Stimulated activated CD8-positive, alpha-beta memory T cell treated with anti-CD3 and anti-CD28 coated beads, Interleukin-12 subunit alpha, Interleukin-12 subunit beta, amount 100 ng/mL, for 24 hours (primary cell): ENCODE measurements around the gene SDSL.

ENCODE experiments used
- DNase-seq: peaks from one replicate; pipeline ENCODE4 v3.0.0-alpha.2; 2020; ENCODE audit errors: extremely low read depth

The SDSL gene

DNA sequence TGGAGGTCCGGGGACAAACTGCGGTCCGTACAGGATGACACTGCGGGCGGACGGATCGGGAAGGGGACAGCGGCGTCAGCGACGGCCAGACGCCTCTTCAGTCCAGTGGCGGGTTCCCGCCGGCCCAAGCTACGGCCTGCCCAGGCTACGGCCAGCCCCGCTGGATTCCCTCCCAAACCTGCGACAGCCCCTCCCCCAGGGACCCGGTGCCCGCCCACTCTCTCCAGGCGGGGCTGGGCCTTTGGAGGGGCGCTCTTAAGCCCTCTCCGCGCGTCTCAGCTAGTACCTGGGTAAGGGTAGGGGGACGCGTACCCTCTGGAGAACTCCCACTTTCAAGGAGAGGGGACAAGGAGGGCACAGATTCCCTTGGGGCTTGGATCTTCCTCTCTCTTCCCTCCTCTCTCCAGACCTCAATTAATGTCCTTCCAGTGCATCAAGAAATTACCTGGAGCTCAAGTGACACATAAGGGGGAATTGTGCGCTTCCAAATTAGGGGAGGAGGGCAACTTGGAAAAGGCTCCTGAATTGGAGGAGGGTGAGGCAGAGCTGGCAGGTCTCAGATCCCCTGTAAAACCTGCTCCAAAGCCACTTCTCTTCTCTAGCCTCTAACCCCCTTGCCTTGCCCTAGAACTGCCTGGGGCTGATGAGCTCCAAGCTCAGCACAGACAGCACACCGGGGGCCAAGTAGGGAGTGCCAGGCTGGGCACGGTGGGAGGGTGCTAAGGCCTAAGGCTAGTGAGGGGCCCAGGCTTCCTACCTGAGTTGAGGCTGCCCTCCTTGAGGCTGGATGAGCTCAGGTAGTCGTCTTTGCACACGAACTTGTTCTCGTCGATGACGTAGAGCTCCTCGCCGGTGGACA, 46.4 kb downstream of the SDSL start:
- DNase-seq, result no peak

- no peak for DNase-seq
These were observed 47.2 kb downstream of the SDSL start for GRCh38 chr12:113469224-113469948.

DNA sequence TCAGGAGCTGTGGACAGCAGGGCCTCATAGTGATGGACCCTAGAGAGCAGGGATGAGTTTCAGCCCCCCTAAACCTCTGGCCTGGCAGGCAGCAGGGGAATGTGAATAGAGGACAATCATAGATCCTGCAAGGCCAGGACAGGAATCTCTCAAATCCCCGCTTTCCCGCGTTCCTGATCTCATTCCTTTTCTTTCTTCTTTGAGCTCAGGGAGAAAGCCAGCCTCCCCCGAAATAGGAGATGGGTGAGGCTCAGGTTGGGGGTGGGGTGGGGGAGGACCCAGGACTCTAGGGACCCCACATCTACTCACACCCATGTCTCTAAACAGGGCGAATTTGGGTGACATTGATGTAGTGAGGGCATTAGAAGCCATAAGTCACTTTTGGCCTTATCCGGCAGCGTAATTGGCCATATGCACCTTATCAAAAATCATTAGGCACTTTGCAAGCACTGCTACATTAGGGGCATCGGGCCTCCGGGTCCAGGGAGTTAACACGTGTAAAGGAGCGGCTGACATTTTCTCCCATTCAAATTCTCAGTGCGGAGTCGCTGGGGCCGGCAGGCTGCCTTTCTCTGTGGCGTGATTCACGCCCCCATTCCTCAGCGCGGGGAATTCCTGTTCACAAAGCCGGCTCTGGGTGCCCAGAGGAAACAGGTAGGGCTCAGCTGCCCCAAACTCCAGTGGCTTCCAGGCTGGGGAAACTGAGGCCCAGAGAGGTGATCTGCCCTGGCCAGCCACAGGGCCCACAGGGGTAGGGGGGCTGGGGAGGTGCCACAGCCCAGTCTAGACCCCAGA, 48.0 kb downstream of the SDSL start:
- DNase-seq, result no peak

- DNase-seq, result no peak
These were observed 48.9 kb downstream of the SDSL start for GRCh38 chr12:113470871-113471618.

GRCh38 chr12:113471619-113472171, 49.5 kb downstream of the SDSL start, which contains the start of gene LHX5:
Gene LHX5, minus strand, starts transcription at chr12:113471871. Its CDS starts 373 bp downstream, at chr12:113471498.
- no peak for DNase-seq

- DNase-seq, result no peak
These were observed 50.3 kb downstream of the SDSL start for GRCh38 chr12:113472191-113473121.

DNA sequence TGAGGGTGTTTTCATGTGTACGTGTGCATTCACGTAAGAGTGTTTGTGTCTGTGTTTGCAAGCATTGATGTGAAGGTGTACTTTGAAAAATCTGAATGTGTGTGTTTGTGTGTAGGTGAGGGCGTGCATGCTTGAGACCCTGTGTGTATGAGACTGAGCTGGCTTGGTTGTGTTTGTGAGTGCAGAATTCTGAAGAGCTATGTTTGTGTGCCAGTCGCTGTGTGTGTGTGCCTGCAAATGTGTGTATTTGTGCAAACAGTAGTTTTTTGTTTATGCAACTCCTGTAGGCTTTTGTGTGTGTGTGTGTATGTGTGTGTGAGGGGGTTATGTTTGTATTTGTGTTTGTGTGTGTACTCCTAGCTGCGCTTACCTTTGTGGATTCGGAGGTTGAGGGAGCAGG, 51.2 kb downstream of the SDSL start:
- no peak for DNase-seq

- DNase-seq, result no peak
These were observed 51.8 kb downstream of the SDSL start for GRCh38 chr12:113473942-113474341.

GRCh38 chr12:113474635-113475436, 52.7 kb downstream of the SDSL start:
- no peak for DNase-seq

- no peak for DNase-seq
These were observed 53.4 kb downstream of the SDSL start for GRCh38 chr12:113475451-113476175.

GRCh38 chr12:113476176-113476986, 54.2 kb downstream of the SDSL start:
- no peak for DNase-seq

GRCh38 chr12:113477171-113477841, 55.1 kb downstream of the SDSL start:
- DNase-seq, result no peak

DNA sequence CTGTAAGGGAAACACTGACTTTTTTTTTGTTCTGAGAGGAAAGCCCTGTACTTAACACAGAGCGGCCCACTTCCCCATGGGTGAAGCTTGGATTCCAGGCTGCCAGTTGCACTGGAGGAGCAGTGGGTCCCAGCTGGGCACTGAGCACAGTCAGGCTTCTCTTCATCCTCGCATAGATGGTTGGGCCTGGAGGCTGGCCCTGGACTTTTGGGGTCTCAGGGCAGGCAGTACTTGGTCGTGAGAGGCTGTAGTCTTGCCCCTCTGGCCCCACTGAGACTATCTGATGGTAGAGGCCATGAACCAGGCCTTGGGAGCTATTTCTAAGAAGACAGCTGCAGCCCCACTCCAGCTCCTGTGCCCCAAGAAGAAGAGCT, 55.6 kb downstream of the SDSL start:
- no peak for DNase-seq

GRCh38 chr12:113478351-113479011, 56.3 kb downstream of the SDSL start:
- no peak for DNase-seq

DNA sequence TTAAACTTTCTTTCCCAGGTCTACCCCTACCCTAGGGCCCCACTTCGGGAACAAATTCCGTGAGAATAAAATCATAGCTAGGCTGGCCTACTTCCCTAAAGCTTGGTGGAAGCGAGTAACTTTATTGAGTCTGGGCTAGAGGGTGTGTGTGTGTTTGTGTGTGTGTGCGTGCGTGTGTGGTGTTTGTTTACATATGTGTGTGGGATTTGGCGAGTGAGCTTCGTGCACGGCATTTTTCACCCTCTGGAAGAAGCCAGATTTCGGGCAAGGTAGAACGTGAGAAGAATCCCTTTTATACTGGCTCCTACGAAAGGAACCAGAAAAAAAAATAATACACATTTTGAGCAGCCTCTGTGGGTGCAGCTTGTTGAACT, 57.0 kb downstream of the SDSL start:
- DNase-seq, result no peak

- DNase-seq, result no peak
These were observed 57.6 kb downstream of the SDSL start for GRCh38 chr12:113479590-113480335.
